ENCODE results near the gene ECHS1.

Gene ECHS1

DNA sequence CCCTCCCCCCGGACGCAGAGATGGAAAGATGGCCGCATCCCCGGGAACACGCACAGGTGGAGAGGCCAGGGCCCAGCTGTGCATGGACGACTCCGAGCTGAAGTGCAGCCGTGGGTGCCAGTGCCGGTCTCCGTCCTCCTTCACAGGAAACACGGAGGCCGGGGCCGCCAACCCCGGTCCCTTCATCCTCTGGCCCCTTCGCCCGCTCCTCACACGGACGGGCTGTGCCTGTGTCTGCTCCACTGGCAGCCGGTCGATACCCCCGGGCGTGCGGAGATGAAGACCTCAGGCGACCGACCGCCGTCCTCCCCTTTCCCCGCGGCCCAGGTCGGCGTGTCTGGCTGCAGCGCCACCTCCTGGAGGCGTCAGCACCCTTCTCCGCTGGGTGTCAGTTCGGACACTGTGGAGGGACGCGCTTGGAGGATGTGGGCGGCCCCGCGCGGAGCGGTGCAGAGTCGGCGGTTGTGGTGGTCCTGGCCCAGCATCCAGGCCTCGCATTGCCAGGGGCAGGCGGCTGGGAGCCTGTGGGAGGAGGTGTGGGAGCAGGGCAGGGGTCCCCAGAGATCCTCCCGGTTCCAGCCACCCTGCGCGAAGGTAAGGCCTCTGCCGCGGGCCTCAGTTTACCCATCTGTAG lies 54.5 kb downstream of the ECHS1 start:
- TF ChIP-seq, protein P1, sequence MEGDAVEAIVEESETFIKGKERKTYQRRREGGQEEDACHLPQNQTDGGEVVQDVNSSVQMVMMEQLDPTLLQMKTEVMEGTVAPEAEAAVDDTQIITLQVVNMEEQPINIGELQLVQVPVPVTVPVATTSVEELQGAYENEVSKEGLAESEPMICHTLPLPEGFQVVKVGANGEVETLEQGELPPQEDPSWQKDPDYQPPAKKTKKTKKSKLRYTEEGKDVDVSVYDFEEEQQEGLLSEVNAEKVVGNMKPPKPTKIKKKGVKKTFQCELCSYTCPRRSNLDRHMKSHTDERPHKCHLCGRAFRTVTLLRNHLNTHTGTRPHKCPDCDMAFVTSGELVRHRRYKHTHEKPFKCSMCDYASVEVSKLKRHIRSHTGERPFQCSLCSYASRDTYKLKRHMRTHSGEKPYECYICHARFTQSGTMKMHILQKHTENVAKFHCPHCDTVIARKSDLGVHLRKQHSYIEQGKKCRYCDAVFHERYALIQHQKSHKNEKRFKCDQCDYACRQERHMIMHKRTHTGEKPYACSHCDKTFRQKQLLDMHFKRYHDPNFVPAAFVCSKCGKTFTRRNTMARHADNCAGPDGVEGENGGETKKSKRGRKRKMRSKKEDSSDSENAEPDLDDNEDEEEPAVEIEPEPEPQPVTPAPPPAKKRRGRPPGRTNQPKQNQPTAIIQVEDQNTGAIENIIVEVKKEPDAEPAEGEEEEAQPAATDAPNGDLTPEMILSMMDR (IDR thresholded peaks at IDR 0.05; ENCODE audit: low read depth, low read length): peak; percentile 81
- peak; percentile 53 to 55 for DNase-seq (ENCODE audit: low read depth in 2 of 2)
- peak overlapping the region; percentile 40 to 45 for H3K4me3 ChIP-seq (replicated peaks in 1 of 2; ENCODE audit: low read depth in 2 of 2, low read length in 2 of 2)

GRCh38 chr10:133316732-133317131 lies 56.4 kb downstream of the ECHS1 start:
- no peak overlapping the region for H3K4me3 ChIP-seq (replicated peaks in 1 of 2; ENCODE audit: low read depth in 2 of 2, low read length in 2 of 2)
- no peak for DNase-seq (ENCODE audit: low read depth in 2 of 2)
- TF ChIP-seq, protein P1 (IDR thresholded peaks at IDR 0.05; ENCODE audit: low read depth, low read length): no peak

DNA sequence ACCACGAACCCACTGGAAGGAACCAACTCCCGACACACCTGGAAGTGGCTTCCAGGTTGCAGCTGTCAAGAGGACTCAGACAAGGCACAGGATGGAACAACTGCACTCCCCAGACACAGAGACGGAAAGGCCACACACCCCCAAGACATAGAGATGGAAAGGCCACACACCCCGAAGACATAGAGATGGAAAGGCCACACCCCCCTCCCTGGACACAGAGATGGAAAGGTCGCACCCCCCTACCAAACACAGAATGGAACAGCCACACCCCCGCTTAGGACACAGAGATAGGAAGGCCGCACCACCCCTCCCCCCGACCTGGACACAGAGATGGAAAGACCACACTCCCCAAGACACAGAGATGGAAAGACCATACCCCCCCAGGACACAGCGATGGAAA lies 56.9 kb downstream of the ECHS1 start:
- DNase-seq (ENCODE audit: low read depth in 2 of 2): no peak
- H3K4me3 ChIP-seq (replicated peaks in 1 of 2; ENCODE audit: low read depth in 2 of 2, low read length in 2 of 2): no peak overlapping the region
- TF ChIP-seq, protein P1 (IDR thresholded peaks at IDR 0.05; ENCODE audit: low read depth, low read length): no peak

DNA sequence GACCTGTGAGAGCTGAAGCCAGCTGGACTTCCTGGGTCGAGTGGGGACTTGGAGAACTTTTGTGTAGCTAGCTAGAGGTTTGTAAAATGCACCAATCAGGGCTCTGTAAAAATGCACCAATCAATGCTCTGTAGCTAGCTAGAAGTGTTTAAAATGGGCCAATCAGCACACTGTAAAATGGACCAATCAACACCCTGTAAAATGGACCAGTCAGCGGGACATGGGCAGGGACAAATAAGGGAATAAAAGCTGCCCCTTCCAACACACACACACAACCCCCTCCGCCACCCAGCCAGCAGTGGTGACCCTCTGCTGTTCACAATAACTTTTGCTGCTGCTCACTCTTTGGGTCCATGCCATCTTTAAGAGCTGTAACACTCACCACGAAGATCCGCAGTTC lies 57.3 kb downstream of the ECHS1 start:
- no peak overlapping the region for H3K4me3 ChIP-seq (replicated peaks in 1 of 2; ENCODE audit: low read depth in 2 of 2, low read length in 2 of 2)
- DNase-seq (ENCODE audit: low read depth in 2 of 2): peak in 1 of 2 donors; percentile 39
- TF ChIP-seq, protein P1 (IDR thresholded peaks at IDR 0.05; ENCODE audit: low read depth, low read length): no peak

GRCh38 chr10:133314911-133315310 lies 58.2 kb downstream of the ECHS1 start:
- TF ChIP-seq, protein P1 (IDR thresholded peaks at IDR 0.05; ENCODE audit: low read depth, low read length): no peak
- no peak for DNase-seq (ENCODE audit: low read depth in 2 of 2)
- no peak overlapping the region for H3K4me3 ChIP-seq (replicated peaks in 1 of 2; ENCODE audit: low read depth in 2 of 2, low read length in 2 of 2)

- H3K4me3 ChIP-seq (replicated peaks in 1 of 2; ENCODE audit: low read depth in 2 of 2, low read length in 2 of 2): no peak overlapping the region
- TF ChIP-seq, protein P1 (IDR thresholded peaks at IDR 0.05; ENCODE audit: low read depth, low read length): no peak
- no peak for DNase-seq (ENCODE audit: low read depth in 2 of 2)
These were observed 60.0 kb downstream of the ECHS1 start for GRCh38 chr10:133313192-133313591.

GRCh38 chr10:133312769-133313145 lies 60.4 kb downstream of the ECHS1 start:
- H3K4me3 ChIP-seq (replicated peaks in 1 of 2; ENCODE audit: low read depth in 2 of 2, low read length in 2 of 2): no peak overlapping the region
- no peak for DNase-seq (ENCODE audit: low read depth in 2 of 2)
- TF ChIP-seq, protein P1 (IDR thresholded peaks at IDR 0.05; ENCODE audit: low read depth, low read length): no peak
